HepG2 (cell line): ENCODE results near the gene MBD5. TPM values are rescaled to one million over a fixed set of nuclear protein-coding genes. Genes with fewer than 3 reads are reported as not detected.

Source experiments
- AFF4 ChIP-seq: sonication (generic); formaldehyde crosslinking; IDR thresholded peaks from 2 replicates; pipeline ENCODE4 v1.4.0; 2020; ENCODE audit warnings: missing genetic modification reagents
- ATF3 ChIP-seq: sonication (generic); formaldehyde crosslinking; IDR thresholded peaks from 2 replicates; pipeline ENCODE4 v1.4.0; 2020; ENCODE audit warnings: missing genetic modification reagents
- DBP ChIP-seq: sonication (generic); formaldehyde crosslinking; IDR thresholded peaks from 2 replicates; pipeline ENCODE4 v1.4.0; 2020; ENCODE audit warnings: missing genetic modification reagents; ENCODE audit errors: not compliant biosample characterization
- DNMT3B ChIP-seq: conservative IDR thresholded peaks from 2 replicates; pipeline ENCODE4 v1.6.1; 2016; ENCODE audit warnings: missing biosample characterization, control low read depth
- ELF1 ChIP-seq: sonication (generic); formaldehyde crosslinking; IDR thresholded peaks from 2 replicates; pipeline ENCODE4 v1.4.0; 2020; ENCODE audit warnings: missing genetic modification reagents
- HBP1 ChIP-seq: IDR thresholded peaks from 2 replicates; pipeline ENCODE4 v1.6.1; 2016; ENCODE audit warnings: low read depth, control low read depth
- KLF6 ChIP-seq: IDR thresholded peaks from 2 replicates; pipeline ENCODE4 v1.8.0; 2016; ENCODE audit warnings: missing biosample characterization, missing genetic modification reagents
- MAZ ChIP-seq, 2 experiments: sonication (generic) in 1 of 2; formaldehyde crosslinking in 1 of 2; IDR thresholded peaks; 2 replicates each; pipeline versions ENCODE4 v1.5.0 to v1.6.1; 2012 to 2020; ENCODE audit warnings: low read depth in 2 of 2, mild to moderate bottlenecking in 2 of 2, borderline replicate concordance in 1 of 2, improper control_type of control experiment in 1 of 2, low read length in 1 of 2, missing genetic modification reagents in 1 of 2, moderate library complexity in 1 of 2
- RAD21 ChIP-seq: fragments of 450-650 bp; formaldehyde crosslinking; IDR thresholded peaks from 2 replicates; pipeline ENCODE4 v1.5.0; 2020; ENCODE audit warnings: mild to moderate bottlenecking
- REXO4 ChIP-seq: sonication (generic); formaldehyde crosslinking; IDR thresholded peaks from 2 replicates; pipeline ENCODE4 v1.8.0; 2022; ENCODE audit warnings: missing genetic modification reagents, mild to moderate bottlenecking, borderline replicate concordance
- SCMH1 ChIP-seq: sonication (generic); formaldehyde crosslinking; IDR thresholded peaks from 2 replicates; pipeline ENCODE4 v1.9.0; 2021; ENCODE audit warnings: missing genetic modification reagents, mild to moderate bottlenecking, borderline replicate concordance
- TAF1 ChIP-seq: sonication (generic); formaldehyde crosslinking; IDR thresholded peaks from 2 replicates; pipeline ENCODE4 v1.4.0; 2020; ENCODE audit warnings: missing genetic modification reagents
- ZBTB20 ChIP-seq: sonication (generic); formaldehyde crosslinking; IDR thresholded peaks from 2 replicates; pipeline ENCODE4 v1.8.1; 2023; ENCODE audit warnings: missing genetic modification reagents, low read depth, mild to moderate bottlenecking, borderline replicate concordance
- ZFP36 ChIP-seq: fragments of 150-350 bp; IDR thresholded peaks from 2 replicates; pipeline ENCODE4 v1.6.1; 2018; ENCODE audit warnings: borderline replicate concordance, low read length, low read depth; ENCODE audit not compliant: partially characterized antibody
- ZFX ChIP-seq: sonication (generic); formaldehyde crosslinking; IDR thresholded peaks from 2 replicates; pipeline ENCODE4 v1.4.0; 2020; ENCODE audit warnings: mild to moderate bottlenecking, low read depth, missing genetic modification reagents, moderate library complexity
- ZMYM4 ChIP-seq: sonication (generic); formaldehyde crosslinking; IDR thresholded peaks from 2 replicates; pipeline ENCODE4 v1.8.1; 2023; ENCODE audit warnings: mild to moderate bottlenecking, missing genetic modification reagents
- ZNF414 ChIP-seq: sonication (generic); formaldehyde crosslinking; IDR thresholded peaks from 2 replicates; pipeline ENCODE4 v1.5.0; 2020; ENCODE audit warnings: missing genetic modification reagents
- ZNF547 ChIP-seq: sonication (generic); formaldehyde crosslinking; IDR thresholded peaks from 2 replicates; pipeline ENCODE4 v1.5.1; 2020; ENCODE audit warnings: mild to moderate bottlenecking, missing genetic modification reagents
- ZNF577 ChIP-seq: sonication (generic); formaldehyde crosslinking; IDR thresholded peaks from 2 replicates; pipeline ENCODE4 v1.4.0; 2020; ENCODE audit warnings: mild to moderate bottlenecking, low read depth, missing genetic modification reagents, borderline replicate concordance
- polyA plus RNA-seq, 8 experiments: library from polyadenylated mRNA; depleted of rRNA in 3 of 8; stranded (reverse) in 7 of 8; unstranded in 1 of 8; fragments of >200 nt; fragmentation: Illumina TruSeq in 4 of 8; extraction: Trizol in 4 of 8; gene quantifications; 2 replicates each; pipeline versions ENCODE4 v1.2.1 to v1.2.3, GENCODE V29; 2011 to 2016; ENCODE audit warnings: low read depth in 4 of 8, missing spikeins in 1 of 8, mixed read lengths in 1 of 8; ENCODE audit not compliant: insufficient read depth in 1 of 8
- total RNA-seq, 5 experiments: library from RNA; depleted of rRNA; stranded (reverse); fragments of >200 nt; fragmentation: Illumina TruSeq; extraction: Trizol; gene quantifications; 2 replicates each; pipeline ENCODE4 v1.2.3, GENCODE V29; 2016; ENCODE audit warnings: low read depth in 1 of 5

The MBD5 gene
- total and polyA plus RNA-seq, 2 of the 13 experiments (the other 11 are each of a cell fraction or from before 2014, with no cell fraction given) = 13.5 to 26.4 TPM

- TF ChIP-seq AFF4 (CRISPR knock-in tag) = peak; percentile 44; the same call in 1 of the 2 replicates
- TF ChIP-seq ZNF547 (CRISPR knock-in tag) = peak; percentile 52; the same call in 1 of the 2 replicates
- TF ChIP-seq TAF1 = peak; percentile 95
- TF ChIP-seq ZNF414 (CRISPR knock-in tag) = 0 out of 2 replicates have a peak, but pooled peaks have one; percentile 23
- TF ChIP-seq ZNF577 (CRISPR knock-in tag) = 0 out of 2 replicates have a peak, but pooled peaks have one; percentile 77
- TF ChIP-seq ELF1 (CRISPR knock-in tag) = peak; percentile 95
- TF ChIP-seq SCMH1 (CRISPR knock-in tag) = no peak
- peak; percentile 47 for TF ChIP-seq DBP (CRISPR knock-in tag)
- peak; percentile 98 for TF ChIP-seq ZMYM4 (CRISPR knock-in tag)
- TF ChIP-seq DNMT3B (CRISPR knock-in tag) = no peak; the same call in 1 of the 2 replicates
- peak; percentile 100 for TF ChIP-seq ZFX (CRISPR knock-in tag)
- TF ChIP-seq KLF6 (CRISPR knock-in tag) = peak; percentile 93
- TF ChIP-seq ATF3 (CRISPR knock-in tag) = peak; percentile 18; the same call in 1 of the 2 replicates
- TF ChIP-seq RAD21 = peak; percentile 79; the same call in 1 of the 2 replicates
- no peak for TF ChIP-seq REXO4 (CRISPR knock-in tag)
- 0 out of 2 replicates have a peak, but pooled peaks have one; percentile 59 for TF ChIP-seq ZBTB20 (CRISPR knock-in tag)
- TF ChIP-seq HBP1 = peak; percentile 38
- TF ChIP-seq ZFP36 = no peak
- peak; percentile 98 for TF ChIP-seq MAZ (IDR thresholded peaks at IDR 0.05; ENCODE audit: borderline replicate concordance, low read depth, low read length)
- TF ChIP-seq MAZ (CRISPR knock-in tag; IDR thresholded peaks at IDR 0.05; ENCODE audit: low read depth) = peak; percentile 96
These were observed 506 bp upstream of the MBD5 start, which contains the start of gene ORC4 (continued) for GRCh38 chr2:148020111-148021058.
